B cell (primary cell): Measurements from ENCODE around the gene NELL1. TPM values are rescaled to one million over a fixed set of nuclear protein-coding genes. Genes with fewer than 3 reads are reported as not detected.

Experiments
- ATAC-seq: fragments of 200-7000 bp; cut with Tn5 transposase; one replicate; pipeline ENCODE4 v1.10.0; 2021; ENCODE audit warnings: low read depth, mild to moderate bottlenecking, moderate number of reproducible peaks, moderate library complexity
- CTCF ChIA-PET: fragments of 350-600 bp; sonication (Branson Sonifier 250); formaldehyde crosslinking; loops from one replicate; lab custom pipeline; 2021; ENCODE audit warnings: antibody characterized with exemption, inconsistent platforms; lab: Charles Lee
- POLR2A ChIA-PET: fragments of 350-600 bp; sonication (Branson Sonifier 250); formaldehyde crosslinking; loops from one replicate; lab custom pipeline; 2021; ENCODE audit warnings: antibody characterized with exemption; lab: Charles Lee
- DNase-seq: peaks from one replicate; pipeline ENCODE4 v3.0.0; 2013
- H2AFZ ChIP-seq: 2 replicates; pipeline ENCODE4 v1.6.1; 2012; ENCODE audit warnings: mild to moderate bottlenecking, low read depth, low read length; ENCODE audit not compliant: insufficient read depth, poor library complexity, severe bottlenecking
- H3K27ac ChIP-seq, 2 donors: 1 replicate in 1 of 2; 2 replicates in 1 of 2; pipeline ENCODE4 v1.5.1; 2012 to 2013; ENCODE audit warnings: low read length in 2 of 2, mild to moderate bottlenecking in 2 of 2, moderate library complexity in 1 of 2
- H3K27me3 ChIP-seq, 4 experiments: fragments of 200-600 bp in 1 of 4; sonication (generic) in 1 of 4; replicated peaks in 1 of 4; 1 replicate in 2 of 4; 2 replicates in 2 of 4; pipeline versions ENCODE4 v1.6.1 to v1.7.0; 2013 to 2016; ENCODE audit warnings: low read length in 3 of 4, mild to moderate bottlenecking in 2 of 4, mixed read lengths in 1 of 4, moderate library complexity in 1 of 4; ENCODE audit not compliant: insufficient read depth in 4 of 4, control insufficient read depth in 3 of 4; ENCODE audit errors: control extremely low read depth in 1 of 4
- H3K36me3 ChIP-seq, 2 experiments: replicated peaks in 1 of 2; 1 replicate in 1 of 2; 2 replicates in 1 of 2; pipeline versions ENCODE4 v1.6.1 to v1.7.1; 2013; ENCODE audit warnings: low read length in 1 of 2; ENCODE audit not compliant: insufficient read depth in 2 of 2, control insufficient read depth in 1 of 2; ENCODE audit errors: control extremely low read depth in 1 of 2, extremely low read depth in 1 of 2
- H3K4me1 ChIP-seq, 2 donors: fragments of 200-600 bp in 1 of 2; sonication (generic) in 1 of 2; 1 replicate in 1 of 2; 2 replicates in 1 of 2; pipeline versions ENCODE4 v1.5.1 to v1.6.1; 2013 to 2017; ENCODE audit warnings: low read length in 2 of 2; ENCODE audit not compliant: control insufficient read depth in 2 of 2, insufficient read depth in 2 of 2
- H3K4me2 ChIP-seq: replicated peaks from 2 replicates; pipeline ENCODE3; 2012; ENCODE audit warnings: mild to moderate bottlenecking, low read depth, low read length; ENCODE audit not compliant: poor library complexity, severe bottlenecking
- H3K4me3 ChIP-seq, 5 experiments: fragments of 200-600 bp in 1 of 5; sonication (generic) in 1 of 5; 1 replicate in 3 of 5; 2 replicates in 2 of 5; pipeline versions ENCODE4 v1.5.1 to v1.7.0; 2011 to 2016; ENCODE audit warnings: low read length in 4 of 5, mild to moderate bottlenecking in 4 of 5, low read depth in 2 of 5, control low read depth in 1 of 5, moderate library complexity in 1 of 5; ENCODE audit not compliant: insufficient read depth in 1 of 5; ENCODE audit errors: control extremely low read depth in 1 of 5, extremely low read depth in 1 of 5
- H3K79me2 ChIP-seq: fragments of 200-600 bp; sonication (generic); one replicate; pipeline ENCODE4 v1.6.0; 2016; ENCODE audit warnings: low read length; ENCODE audit not compliant: control insufficient read depth, insufficient read depth
- H3K9ac ChIP-seq: fragments of 200-600 bp; sonication (generic); 2 replicates; pipeline ENCODE4 v1.6.1; 2017; ENCODE audit warnings: mild to moderate bottlenecking, low read length, moderate library complexity
- H3K9me3 ChIP-seq, 3 donors: one replicate each; pipeline versions ENCODE4 v1.6.1 to v1.7.1; 2013; ENCODE audit warnings: low read length in 2 of 3; ENCODE audit not compliant: control insufficient read depth in 2 of 3, insufficient read depth in 1 of 3; ENCODE audit errors: control extremely low read depth in 1 of 3
- H4K20me1 ChIP-seq: 2 replicates; pipeline ENCODE4 v1.6.0; 2012; ENCODE audit warnings: mild to moderate bottlenecking, low read length; ENCODE audit not compliant: insufficient read depth, control insufficient read depth, poor library complexity, severe bottlenecking
- H3K27ac Mint-ChIP-seq: one replicate; pipeline ENCODE4 v1.8.0; 2021; ENCODE audit warnings: mixed read lengths
- H3K27me3 Mint-ChIP-seq: one replicate; pipeline ENCODE4 v1.8.0; 2021; ENCODE audit warnings: mixed read lengths
- H3K4me1 Mint-ChIP-seq: one replicate; pipeline ENCODE4 v1.8.0; 2021; ENCODE audit warnings: mixed read lengths
- H3K4me3 Mint-ChIP-seq: one replicate; pipeline ENCODE4 v1.8.0; 2021; ENCODE audit warnings: mixed read lengths
- H3K9me3 Mint-ChIP-seq: one replicate; pipeline ENCODE4 v1.8.0; 2022; ENCODE audit warnings: mixed read lengths; ENCODE audit not compliant: insufficient read depth
- CTCF ChIP-seq: fragments of 200-600 bp; IDR thresholded peaks from one replicate; pipeline ENCODE4 v1.8.0; 2022; ENCODE audit warnings: antibody characterized with exemption, mild to moderate bottlenecking
- EZH2 ChIP-seq: IDR thresholded peaks from 2 replicates; pipeline ENCODE4 v1.6.1; 2012; ENCODE audit warnings: borderline replicate concordance, low read depth, mild to moderate bottlenecking, moderate library complexity, low read length; ENCODE audit not compliant: insufficient read depth, poor library complexity, severe bottlenecking
- WGBS: methylation state at CpG from one replicate; pipeline ENCODE4 v1.1.5; 2013; ENCODE audit warnings: missing lambda C conversion rate; ENCODE audit not compliant: insufficient coverage; 5-methylcytosine and 5-hydroxymethylcytosine counted together
- intact Hi-C: fragments of 100-400 bp; cut with micrococcal nuclease; formaldehyde crosslinking; loops from one replicate; pipeline ENCODE4 v1.10.0; 2022
- polyA plus RNA-seq: library from polyadenylated mRNA; depleted of rRNA; stranded (reverse); fragments of >200 nt; gene quantifications from 2 replicates; pipeline ENCODE4 v1.2.3, GENCODE V29; 2012
- total RNA-seq, 2 donors: library from RNA; stranded (reverse); fragments of 120-200 nt in 1 of 2; gene quantifications; 1 replicate in 1 of 2; 2 replicates in 1 of 2; pipeline versions ENCODE4 v1.2.3 to v1.2.4, GENCODE V29; 2013 to 2022

NELL1 gene
- total and polyA plus RNA-seq, 2 donors (not counting 1 experiment from before 2014, with no cell fraction given): not detected

- H2AFZ ChIP-seq: no peak overlapping the region
- ChIA-PET CTCF (no interaction called here), POLR2A (no interaction called here)
- no peaks in the 10 kb centered on the region for H3K4me1 ChIP-seq
- peaks cover 0 to 3% (median 0%) of the 10 kb centered on the region in 3 donors for H3K9me3 ChIP-seq
- H3K4me3 ChIP-seq: no peak overlapping the region
- ATAC-seq (no peak), DNase-seq (no peak)
- TF ChIP-seq EZH2 (no peak), CTCF (no peak)
- no peak overlapping the region for H3K4me3 Mint-ChIP-seq
- H3K27me3 ChIP-seq: no peaks in the 10 kb centered on the region
- no peaks in the 10 kb centered on the region for H3K4me1 Mint-ChIP-seq
- no CpG with 5 or more reads among the region's 1 CpG for WGBS
- no peaks in the 10 kb centered on the region for H4K20me1 ChIP-seq
- H3K9ac ChIP-seq: no peak overlapping the region
- intact Hi-C loops: no loop called here
- no peaks in the 10 kb centered on the region for H3K27me3 Mint-ChIP-seq
- no peak overlapping the region for H3K27ac Mint-ChIP-seq
- H3K9me3 Mint-ChIP-seq: peaks cover 4% of the 10 kb centered on the region
- no peak overlapping the region for H3K27ac ChIP-seq
- no peak overlapping the region for H3K4me2 ChIP-seq
- H3K36me3 ChIP-seq: no peaks in the 10 kb centered on the region
- H3K79me2 ChIP-seq: no peaks in the 10 kb centered on the region
Measured at GRCh38 chr11:21529187-21529586, 859.8 kb downstream of the NELL1 start.

GRCh38 chr11:21534288-21534687, 864.9 kb downstream of the NELL1 start:
- ATAC-seq (no peak), DNase-seq (no peak)
- intact Hi-C loops: no loop called here
- H3K27ac Mint-ChIP-seq: no peak overlapping the region
- Histone ChIP-seq H3K4me3 (no peak overlapping the region), H4K20me1 (no peaks in the 10 kb centered on the region), H3K79me2 (no peaks in the 10 kb centered on the region), H3K36me3 (no peaks in the 10 kb centered on the region), H3K4me1 (no peaks in the 10 kb centered on the region), H3K9me3 (no peaks in the 10 kb centered on the region), H3K4me2 (no peak overlapping the region), H3K27me3 (no peaks in the 10 kb centered on the region), H2AFZ (no peak overlapping the region), H3K9ac (no peak overlapping the region), H3K27ac (no peak overlapping the region)
- TF ChIP-seq CTCF (no peak), EZH2 (no peak)
- H3K4me3 Mint-ChIP-seq: no peak overlapping the region
- CTCF ChIA-PET: no interaction called here
- POLR2A ChIA-PET: no interaction called here
- no peaks in the 10 kb centered on the region for H3K4me1 Mint-ChIP-seq
- H3K9me3 Mint-ChIP-seq: peaks cover 4% of the 10 kb centered on the region
- 92% methylated on average over 5 of the region's 5 CpGs for WGBS
- no peaks in the 10 kb centered on the region for H3K27me3 Mint-ChIP-seq
